Measurements from ENCODE around the gene NDC1.
"Not testable (repeated sequence)": the region's sequence is repeated elsewhere in the genome, so short reads cannot be mapped to it uniquely, and the experiment has no call there.

Gene NDC1

GRCh38 chr1:53763461-53763860 lies 74.6 kb downstream of the NDC1 start:
- DNase-seq: no peak

DNA sequence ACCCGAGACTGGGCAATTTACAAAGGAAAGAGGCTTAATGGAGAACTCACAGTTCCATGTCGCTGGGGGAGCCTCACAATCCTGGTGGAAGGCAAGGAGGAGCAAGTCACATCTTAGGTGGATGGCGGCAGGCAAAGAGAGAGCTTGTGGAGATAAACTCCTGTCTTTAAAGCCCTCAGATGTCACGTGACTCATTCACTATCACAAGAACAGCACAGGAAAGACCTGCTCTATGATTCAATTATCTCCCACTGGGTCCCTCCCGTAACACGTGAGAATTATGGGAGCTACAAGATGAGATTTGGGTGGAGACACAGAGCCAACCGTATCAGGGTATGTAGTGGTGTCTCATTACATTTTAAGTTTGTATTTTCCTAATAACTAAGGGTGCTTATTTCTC lies 77.6 kb downstream of the NDC1 start:
- DNase-seq: not testable (repeated sequence)

GRCh38 chr1:53755874-53756273 lies 82.2 kb downstream of the NDC1 start:
- no peak for DNase-seq

GRCh38 chr1:53754484-53755312 lies 83.4 kb downstream of the NDC1 start:
- peak; percentile 15 for DNase-seq

DNA sequence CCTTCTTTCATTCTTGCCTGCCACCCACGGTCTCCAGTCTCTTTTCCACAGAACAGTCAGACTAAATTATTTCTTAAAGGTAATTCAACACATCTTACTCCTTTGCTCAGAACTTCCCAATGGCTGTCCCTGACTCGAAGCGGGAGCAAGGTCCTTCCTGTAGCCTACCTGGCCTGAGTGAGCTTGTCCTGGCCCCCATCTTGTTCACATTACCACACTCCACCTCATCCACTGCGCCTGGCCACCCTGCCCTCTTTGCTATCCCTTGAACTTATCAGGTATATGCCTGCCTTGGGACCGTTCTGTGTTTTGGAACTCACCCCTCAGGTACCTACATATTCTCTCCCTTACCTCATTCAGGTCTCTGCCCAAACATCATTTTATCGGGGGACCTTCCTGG lies 85.8 kb downstream of the NDC1 start:
- no peak for DNase-seq

- no peak for DNase-seq
These were observed 90.3 kb downstream of the NDC1 start for GRCh38 chr1:53747841-53748240.

DNA sequence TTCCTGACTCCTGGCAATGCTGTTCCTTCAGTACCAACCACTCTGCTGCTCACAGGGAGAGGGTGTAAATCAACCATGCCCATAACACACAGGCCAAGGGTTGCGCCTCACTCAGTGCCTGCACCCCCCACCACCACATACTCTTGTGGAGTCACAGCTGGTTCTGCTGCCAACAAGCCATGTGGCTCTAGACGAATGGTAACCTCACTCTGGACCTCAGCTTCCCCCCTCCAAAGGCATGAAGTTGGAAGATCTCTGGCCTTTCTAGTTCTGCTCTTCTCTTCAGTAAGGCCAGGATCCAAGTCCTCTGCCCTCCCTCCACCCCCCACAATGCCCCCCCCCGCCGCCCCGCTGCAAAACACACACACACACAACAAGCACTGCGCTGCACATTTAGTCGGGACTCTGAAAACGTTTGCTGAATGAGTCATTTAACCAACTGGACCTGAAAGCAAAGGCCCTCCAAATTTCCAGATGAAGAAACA lies 97.4 kb downstream of the NDC1 start:
- DNase-seq: no peak

DNA sequence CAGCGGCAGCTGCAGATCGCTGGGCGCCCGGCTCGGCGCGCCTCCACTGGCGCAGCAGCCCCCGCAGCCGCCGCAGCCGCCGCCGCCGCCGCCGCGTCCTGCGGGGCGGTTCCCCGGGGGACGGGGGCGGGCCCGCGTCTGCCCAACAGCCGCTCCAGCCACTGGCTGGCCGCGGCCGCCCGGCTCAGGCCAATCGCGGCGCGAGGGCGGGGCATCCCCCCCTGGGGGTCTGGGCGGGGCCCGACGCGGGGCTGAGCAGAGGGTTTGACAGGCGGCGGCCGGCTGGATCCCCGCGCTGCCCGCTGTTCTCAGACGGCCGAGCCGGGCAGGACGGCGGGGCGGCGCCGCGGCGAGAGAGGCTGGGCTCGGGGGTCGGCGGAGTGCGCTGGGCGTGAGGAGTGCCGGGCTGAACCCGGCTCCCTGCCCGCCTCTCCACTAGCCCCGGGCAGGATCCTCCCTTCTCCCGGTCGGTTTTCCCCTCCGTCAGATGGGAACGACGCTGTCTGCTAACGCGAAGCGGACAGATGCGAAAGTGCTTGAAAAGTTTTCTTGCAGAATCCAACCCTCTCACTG lies 98.9 kb downstream of the NDC1 start, which contains the start of gene GLIS1:
Gene GLIS1 (minus strand): TSS at position 56 of the 573 bp plus-strand sequence. CDS start 1,100 bp downstream, outside the sequence.
- peak; percentile 44 for DNase-seq

GRCh38 chr1:53738205-53739108 lies 99.6 kb downstream of the NDC1 start:
- no peak for DNase-seq

DNA sequence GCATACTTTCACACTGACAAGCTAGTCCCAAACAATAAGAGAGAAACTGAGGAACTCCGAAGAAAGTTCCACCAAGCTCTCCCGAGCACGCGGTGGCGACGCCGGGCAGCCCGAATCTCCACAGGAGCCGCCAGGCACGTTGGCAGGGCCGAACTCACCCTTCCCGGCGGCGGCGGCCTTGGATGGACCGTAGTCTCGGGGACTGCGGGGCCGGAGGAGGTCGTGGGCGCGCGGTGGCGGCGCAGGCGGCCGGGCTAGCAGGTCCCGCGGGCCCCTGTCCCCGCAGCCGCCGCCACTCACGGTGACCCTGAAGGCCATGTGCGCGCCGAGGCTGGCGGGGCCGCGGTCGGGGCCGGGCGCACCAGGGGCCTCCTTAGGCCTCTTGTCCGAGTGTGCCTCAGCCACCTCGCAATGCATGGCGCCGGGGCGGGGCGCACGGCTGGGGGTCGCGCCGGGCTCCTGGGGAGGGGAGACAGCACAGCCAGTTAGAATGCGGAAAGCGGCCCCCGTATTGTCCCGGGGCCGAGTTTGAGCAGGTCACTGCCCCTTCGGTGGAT lies 100.4 kb downstream of the NDC1 start:
- no peak for DNase-seq

- DNase-seq: no peak
These were observed 101.8 kb downstream of the NDC1 start for GRCh38 chr1:53736290-53736689.

DNA sequence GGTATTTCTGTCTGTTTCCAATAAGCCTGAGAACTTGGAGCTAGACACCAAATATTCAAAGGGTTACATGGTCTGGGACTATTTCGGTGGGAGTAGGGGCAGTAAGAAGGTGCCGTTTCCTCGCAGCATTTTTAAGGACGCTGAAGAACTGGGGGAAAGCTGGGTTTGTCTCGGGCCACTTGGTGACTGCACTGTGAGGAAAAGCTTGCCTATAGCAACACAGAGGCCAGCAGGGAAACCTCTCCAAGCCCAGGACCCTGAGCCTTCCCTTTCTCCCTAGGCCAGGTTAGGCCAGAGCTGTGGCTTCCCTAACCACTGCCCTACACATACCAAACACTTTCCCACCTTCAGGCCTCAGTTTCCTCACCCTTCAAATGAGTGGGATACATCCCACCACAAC lies 102.4 kb downstream of the NDC1 start:
- DNase-seq: no peak

DNA sequence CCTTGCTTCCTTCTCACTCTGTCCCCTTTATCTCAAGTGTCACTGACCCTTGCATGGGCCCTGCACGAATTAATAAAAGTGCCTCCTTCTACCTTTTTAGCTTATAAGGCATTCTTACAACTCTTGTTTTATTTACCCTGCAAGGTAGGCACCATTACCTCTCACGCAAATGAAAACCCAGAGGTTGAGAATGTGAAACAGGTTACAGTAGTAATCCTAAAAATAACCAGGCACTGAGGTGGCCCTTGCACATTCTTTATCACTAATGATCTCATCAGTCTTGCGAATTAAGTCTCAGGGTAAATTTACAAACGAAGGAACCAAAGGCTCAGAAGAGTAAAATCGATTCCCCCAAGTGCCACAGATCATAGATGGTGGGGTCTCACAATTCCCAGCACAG lies 102.8 kb downstream of the NDC1 start:
- no peak for DNase-seq

GRCh38 chr1:53734650-53735211 lies 103.4 kb downstream of the NDC1 start:
- no peak for DNase-seq

- DNase-seq: no peak
These were observed 104.0 kb downstream of the NDC1 start for GRCh38 chr1:53733975-53734649.

GRCh38 chr1:53733447-53733931 lies 104.6 kb downstream of the NDC1 start:
- DNase-seq: no peak

DNA sequence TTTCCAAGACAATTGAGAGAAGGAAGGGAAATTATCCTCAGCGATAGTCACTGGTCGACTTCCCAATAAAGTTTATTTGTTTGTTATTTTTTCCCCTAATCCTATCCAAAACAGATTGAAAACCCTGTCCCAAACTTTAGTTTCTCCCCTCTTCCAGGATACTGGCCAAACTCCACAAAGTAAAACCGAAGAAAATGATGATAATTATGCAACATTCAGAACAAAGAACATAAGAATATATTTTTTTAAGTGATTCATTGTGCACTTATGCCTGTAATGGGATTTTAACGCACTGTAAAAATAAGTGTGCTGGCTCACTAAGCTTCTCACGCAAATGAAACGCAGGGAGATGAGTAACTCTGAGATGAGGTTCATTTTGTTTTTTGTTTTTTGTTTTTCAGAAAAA lies 105.2 kb downstream of the NDC1 start:
- DNase-seq: no peak

DNA sequence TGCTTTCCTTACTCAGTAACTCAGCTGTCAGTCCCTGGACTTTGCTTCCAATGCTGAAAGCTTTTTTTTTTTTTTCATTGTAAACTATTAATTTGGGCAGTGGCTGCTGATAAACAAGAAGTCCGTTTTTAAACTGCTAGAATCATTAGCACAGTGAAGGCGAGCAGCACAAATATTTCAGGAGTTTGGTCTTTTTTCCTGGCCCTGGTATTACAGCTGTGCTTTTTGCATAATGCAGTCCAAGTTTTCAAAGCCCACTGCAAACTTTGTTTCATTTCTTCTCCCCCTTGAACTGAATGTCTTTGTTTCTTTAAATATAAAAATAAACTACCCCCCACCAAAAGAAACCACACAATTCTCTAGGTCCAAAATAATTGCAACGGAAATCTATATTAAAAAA lies 105.7 kb downstream of the NDC1 start:
- DNase-seq: no peak

DNA sequence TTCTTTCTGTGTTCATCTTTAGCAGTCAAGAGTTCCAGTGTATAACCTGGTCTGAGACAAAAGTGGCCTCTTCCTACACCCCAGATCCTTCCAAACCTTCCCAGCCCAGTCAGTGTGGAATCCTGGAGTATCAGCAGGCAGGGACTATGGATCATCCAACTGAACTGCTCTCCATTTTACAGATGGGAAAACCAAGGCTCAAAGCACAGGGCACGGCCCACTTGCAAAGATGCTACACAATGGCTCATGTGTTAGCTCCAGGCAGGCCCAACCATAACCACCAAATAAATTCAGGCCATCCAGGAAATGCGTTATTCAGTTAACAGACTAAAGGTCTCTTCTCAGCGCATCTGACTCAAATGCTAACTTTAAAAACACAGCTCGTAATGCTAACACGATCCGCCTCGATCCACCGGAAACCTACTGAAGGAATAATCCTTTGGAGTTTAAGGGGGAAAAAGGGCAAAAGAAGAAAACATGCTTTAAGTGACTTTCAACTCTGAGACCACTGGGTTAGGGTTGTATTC lies 106.3 kb downstream of the NDC1 start:
- no peak for DNase-seq

DNA sequence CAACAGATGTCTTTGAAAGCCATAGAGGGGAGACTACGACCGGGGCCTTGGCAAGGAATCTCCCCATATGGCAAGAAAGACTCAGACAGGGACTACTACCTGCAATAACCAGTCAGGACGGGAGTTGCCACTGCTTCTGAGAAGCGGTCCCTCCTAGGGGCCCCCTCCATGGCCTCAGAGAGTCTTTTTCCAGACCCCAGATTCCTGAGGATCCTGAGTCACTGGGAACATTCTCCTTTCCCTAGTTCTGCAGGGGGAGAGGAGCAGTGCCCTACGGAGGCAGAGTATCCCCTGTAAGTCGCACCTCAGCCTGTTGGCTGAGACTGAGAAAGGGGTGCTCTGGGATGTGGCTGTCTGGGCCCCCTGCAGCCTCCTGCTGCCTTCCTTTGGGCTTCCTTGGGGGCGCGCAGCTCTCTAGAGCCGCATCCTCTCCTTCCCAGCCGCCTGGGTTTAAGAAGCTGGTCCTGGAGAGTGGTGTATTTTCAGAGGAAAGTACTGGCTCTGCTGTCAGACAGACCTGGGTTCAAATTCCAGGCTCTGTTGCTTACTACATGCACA lies 107.0 kb downstream of the NDC1 start:
- DNase-seq: no peak

DNA sequence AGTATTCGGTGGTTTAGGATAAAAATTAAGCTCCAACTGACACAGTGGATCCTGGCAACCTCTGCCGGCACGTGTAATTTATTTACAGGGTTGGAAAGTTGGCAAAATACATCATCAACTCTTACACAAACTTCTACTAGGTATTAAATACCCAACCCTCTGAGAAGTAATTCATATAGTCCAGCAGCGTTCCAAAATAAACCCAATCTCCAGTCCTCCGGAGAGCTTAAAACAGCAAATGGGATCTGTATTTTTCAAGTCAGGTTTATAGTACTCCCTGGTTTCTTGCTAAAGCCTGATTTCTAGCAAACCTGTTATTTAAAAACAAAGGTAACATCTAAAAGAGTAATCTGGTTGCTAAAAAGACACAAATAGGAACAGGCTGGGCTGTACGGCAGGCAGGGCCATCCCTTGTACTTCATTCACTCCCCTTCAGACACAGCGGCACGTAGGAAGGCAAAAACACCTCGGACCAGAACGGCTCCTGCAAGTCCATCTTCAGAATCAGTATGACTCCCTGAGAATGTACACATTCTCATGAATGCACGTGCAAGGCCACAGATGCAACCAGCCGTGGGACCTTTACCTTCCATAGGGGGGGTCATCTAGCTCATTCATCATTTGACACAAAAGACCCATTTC lies 107.8 kb downstream of the NDC1 start:
- no peak for DNase-seq
